ENCODE measurements around the gene DNAH2.

The DNAH2 gene

DNA sequence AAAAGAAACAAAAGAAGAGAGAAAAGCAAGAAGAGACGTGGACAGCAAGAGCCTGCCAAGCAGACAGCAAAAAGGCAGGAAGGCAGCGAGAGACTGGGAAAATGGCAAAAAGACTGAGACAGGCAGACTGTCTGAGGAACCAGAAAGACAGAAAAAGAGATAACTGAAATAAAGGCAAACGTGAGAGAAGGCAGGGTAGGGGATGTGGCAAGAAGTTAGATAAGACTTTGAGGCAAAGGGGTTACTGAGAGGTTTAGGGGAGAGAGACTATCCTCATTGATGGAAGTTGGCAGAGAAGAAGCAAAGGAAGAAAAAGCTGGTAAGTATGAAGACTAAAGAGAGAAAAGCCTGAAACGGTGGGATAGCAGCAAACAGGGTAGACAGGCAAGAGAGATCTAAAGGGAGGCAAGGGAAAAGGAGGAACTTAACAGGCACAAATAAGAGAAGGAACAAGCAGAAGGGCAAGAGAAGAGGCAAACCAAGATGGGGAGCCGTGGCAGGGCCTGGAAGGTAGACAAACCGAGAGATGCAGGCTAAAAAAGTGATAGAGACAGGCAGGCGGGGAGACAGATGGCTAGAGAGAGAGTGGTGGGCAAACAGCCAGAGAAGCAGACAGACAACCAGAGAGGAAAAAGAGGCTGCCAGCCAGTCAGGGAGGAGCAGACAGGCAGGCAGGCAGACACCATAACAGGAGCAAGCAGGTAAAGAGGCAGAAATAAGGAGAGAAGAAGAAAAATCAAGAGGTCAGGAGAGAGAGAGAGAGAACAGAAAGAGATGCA, 163.9 kb downstream of the DNAH2 start:
- DNase-seq = no peak

DNA sequence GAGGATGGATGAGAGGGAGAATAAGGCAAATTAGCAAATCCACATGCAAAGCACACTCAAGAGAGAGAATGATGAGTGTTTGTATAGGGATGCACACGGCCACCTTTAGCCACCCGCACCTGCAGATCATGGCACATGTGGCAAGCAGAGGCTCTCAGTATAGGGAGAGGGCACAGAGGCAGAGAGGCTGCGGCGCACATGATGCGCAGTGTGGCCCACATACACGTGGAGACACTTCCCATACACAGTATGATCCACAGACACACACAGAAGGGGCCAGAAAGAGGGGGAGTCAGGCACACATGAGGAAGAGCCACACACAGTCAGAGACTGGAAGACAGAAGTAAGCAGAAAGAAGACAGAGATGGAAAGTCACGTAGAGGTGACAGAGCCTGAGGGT, 164.5 kb downstream of the DNAH2 start:
- DNase-seq = no peak

DNA sequence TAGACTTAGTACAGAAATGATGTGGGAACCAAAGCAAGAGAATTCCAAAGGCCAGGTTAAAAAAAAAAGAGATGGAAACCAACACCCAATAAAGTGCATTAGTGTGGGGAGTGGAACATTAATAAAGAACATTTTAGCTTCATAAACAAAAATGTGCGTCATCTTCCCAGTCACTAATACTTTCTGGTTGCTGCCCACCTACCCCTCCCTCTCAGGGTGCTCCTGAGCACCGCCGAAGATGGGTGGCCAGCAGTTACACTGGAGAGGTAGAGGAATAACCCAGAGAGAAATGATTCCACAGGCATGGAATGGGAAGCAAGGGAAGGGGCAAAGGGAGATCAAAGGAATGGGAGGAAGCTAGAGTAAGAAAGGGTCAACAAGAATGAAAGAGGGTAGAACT, 165.1 kb downstream of the DNAH2 start:
- no peak for DNase-seq

All from activated effector memory CD4-positive, alpha-beta T cell treated with anti-CD3 and anti-CD28 coated beads, Interleukin-2, amount 50 U/mL, for 16 hours (primary cell).